ENCODE results near the gene AKAP13.

AKAP13 gene

DNA sequence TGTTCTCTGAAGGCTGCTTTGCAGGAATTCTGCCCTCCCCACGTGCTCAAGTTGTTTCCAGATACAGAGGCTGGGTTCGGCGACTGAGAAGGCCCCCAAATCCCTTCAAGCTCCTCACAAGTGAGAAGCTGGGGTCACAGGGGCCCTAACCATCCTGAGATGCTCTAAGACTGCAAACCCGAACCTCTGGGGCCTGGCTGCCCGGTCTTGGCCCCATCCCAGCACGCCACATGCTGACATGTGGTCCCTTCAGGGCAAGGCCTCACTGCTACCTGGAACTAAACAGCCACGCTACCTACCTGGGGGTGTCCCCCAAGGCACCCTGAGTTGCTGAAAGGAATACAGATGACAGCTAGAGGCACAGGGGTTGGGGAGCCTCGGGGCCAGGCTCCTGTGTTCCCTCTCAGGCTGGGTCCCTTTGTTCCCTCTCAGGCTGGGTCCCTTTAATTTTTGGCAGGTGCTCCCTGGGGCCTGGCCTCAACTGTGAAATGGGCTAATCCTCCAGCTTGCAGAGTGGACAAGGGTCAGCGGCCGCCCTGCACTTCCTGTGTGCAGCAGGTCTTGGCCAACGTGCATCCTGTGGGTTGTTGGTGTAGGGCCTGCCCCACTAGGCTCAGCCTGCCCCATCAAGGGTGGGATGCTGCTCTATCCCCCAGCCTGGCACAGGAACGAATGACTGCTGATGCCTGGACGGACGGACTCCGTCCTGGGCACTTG is 381.8 kb downstream of the AKAP13 start:
- no peak for DNase-seq

DNA sequence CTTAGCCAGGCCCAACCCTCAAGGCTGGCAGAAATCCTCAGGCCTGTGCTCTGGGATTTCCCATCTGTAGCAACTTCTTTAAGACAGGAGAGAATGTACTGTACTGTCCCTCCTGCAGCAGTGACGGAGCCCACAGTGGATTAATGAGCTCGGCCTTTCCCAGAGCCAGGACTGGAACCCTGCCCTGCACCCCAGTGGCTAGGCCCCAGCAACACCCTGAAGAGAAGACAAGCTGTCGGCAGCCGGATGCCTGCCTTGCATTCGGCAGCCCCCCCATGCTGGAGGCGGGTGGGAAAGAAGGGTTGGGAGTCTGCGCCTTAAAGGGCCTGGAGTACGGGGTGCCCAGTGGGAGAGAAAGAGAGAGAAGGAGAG is 382.3 kb downstream of the AKAP13 start:
- DNase-seq = no peak

GRCh38 chr15:85763157-85763556 is 382.8 kb downstream of the AKAP13 start:
- DNase-seq = no peak

- DNase-seq = no peak
Measured at GRCh38 chr15:85763673-85764633, 383.6 kb downstream of the AKAP13 start.

- no peak for DNase-seq
Measured at GRCh38 chr15:85764649-85765277, 384.4 kb downstream of the AKAP13 start.

DNA sequence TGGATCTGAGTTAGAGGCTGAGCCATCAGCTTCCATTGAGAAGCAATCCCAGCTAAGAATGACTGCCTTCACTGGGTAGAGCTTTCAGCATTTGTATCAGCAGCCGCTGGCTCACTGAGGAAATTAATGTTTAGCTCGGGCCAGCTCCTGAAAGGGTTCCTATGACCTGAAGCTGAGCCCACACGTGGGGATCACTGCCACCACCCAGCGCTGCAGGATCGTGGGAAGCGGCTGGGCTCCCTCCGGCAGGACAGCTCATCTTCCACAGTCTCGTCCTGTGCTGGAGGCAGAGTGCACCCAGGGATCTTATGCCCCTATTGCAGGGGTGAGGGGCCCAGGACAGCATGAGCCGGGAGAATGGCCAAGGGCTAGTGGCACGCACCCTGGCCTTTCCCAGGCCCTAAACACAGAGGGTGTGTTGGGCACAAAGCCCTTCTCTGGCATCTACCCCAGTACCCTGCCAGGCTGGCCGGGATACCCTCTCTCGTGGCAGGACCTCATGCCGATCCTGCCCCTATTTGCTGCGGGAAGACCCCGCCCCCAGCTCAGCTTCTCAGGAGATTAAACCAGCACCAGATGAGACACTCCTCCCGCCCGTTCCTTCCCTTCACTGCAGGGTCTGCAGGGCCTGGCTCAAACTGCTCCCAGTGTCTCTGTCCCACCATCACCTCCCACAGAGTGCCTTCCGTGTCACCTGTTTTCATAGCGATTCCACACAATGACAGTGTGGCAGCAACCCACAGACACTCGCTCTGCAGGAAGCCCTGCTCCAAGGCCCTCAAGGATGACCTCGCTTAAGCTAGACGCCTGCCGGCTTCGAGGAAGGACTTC is 385.8 kb downstream of the AKAP13 start:
- DNase-seq = no peak

GRCh38 chr15:85767785-85768529 is 387.6 kb downstream of the AKAP13 start:
- DNase-seq = no peak

GRCh38 chr15:85768595-85769168 is 388.3 kb downstream of the AKAP13 start:
- DNase-seq = no peak

- DNase-seq = no peak
Measured at GRCh38 chr15:85769182-85769900, 388.9 kb downstream of the AKAP13 start.

- no peak for DNase-seq
Measured at GRCh38 chr15:85770096-85771041, 390.0 kb downstream of the AKAP13 start.

GRCh38 chr15:85771271-85771670 is 390.9 kb downstream of the AKAP13 start:
- DNase-seq = no peak

DNA sequence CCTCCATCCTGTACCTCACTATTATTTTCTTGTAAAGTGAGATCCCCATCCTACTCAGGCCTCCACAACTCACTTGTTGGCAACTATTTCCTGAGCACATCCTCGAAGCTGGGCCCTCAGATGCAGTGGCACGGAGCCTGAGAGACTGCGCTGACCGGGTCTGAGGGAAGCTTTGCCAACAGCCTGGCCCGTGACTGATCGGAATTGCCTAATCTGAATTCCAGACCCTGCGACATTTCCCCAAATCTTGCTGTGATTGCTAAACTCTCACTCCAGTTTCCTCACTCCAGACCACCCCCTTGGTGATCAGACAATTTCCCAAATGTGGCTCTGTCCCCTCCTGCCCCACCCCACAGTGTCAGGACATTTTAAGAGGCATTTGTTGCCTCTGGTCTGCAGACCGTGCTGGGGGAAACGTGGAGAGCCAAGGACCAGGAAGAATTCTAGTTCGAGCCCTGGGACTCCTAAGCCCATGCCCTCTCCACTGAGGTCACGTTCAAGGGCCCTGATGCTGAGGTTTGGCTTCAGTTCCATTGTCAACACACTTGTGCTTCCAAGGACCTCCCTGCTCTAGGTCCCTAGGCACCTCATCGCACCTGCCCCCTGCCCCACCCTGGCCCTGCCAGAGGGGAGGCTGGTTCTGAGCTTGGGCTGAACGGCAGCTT is 391.5 kb downstream of the AKAP13 start:
- no peak for DNase-seq

- DNase-seq = no peak
Measured at GRCh38 chr15:85772668-85773067, 392.3 kb downstream of the AKAP13 start.

DNA sequence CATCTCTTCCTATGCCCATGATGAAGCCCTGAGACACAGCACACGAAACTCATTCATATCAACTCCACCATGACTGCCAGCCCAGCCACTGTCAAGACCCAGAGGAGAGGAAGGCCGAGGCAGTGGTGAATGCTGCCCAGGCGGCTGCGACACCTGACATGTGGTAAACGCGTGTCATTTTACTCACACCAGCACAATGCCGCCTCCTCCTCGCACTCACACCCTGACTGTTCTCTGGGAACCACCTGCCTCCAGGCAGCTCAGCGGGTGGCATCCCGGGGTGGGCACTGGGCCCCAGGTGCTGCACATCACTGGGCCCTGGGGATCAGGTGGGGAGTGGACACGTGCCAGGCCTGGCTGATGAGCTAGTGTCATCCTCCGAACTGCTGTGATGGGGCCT is 392.8 kb downstream of the AKAP13 start:
- DNase-seq = no peak

GRCh38 chr15:85773970-85774369 is 393.6 kb downstream of the AKAP13 start:
- no peak for DNase-seq

- DNase-seq = no peak
Measured at GRCh38 chr15:85777250-85778106, 397.1 kb downstream of the AKAP13 start.

DNA sequence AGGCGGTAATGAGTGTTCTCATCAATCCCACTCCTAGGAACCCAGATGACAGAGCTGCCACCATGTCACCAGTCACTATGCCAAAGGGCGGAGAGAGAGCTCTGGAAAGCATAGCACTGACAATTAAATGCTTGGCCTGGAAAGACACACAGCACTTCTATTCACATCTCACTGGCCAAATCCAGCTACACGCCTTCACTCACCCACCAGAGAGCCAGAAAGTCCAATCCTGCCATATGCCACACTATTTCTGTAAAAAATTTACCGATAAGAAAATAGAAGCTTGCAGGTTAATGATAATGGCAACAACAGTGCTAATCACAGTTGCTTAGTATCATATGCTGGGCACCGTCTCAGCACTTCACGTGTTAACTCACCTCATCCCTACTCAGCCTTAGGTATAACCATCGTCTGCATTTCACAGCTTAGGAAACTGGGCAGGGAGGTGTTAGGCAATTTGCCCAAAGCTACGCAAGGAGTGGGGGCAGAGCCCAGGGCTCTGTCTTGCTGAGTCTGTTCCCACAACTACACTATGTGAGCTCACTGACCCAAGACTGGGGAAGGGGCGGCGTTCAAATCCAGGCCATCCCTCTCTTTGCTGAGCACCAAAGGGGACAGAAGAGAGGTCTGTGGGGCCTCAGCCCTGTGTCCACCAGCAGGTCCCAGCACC is 397.8 kb downstream of the AKAP13 start:
- DNase-seq = no peak

GRCh38 chr15:85779249-85779648 is 398.8 kb downstream of the AKAP13 start:
- DNase-seq = no peak
